Coronary artery (tissue), 2 donors: ENCODE results near the gene GDPD1.

ENCODE experiments used
- DNase-seq: peaks from one replicate; pipeline ENCODE4 v3.0.0-alpha.2; 2017; ENCODE audit warnings: low spot score
- H3K27ac ChIP-seq, 2 donors: fragments of 200-600 bp; sonication (generic); one replicate each; pipeline ENCODE4 v1.5.1; 2016 to 2019
- H3K4me3 ChIP-seq: fragments of 200-600 bp; sonication (generic); 2 replicates; pipeline ENCODE4 v1.5.1; 2016; ENCODE audit warnings: mild to moderate bottlenecking, moderate library complexity
- CTCF ChIP-seq: fragments of 200-600 bp; sonication (generic); IDR thresholded peaks from one replicate; pipeline ENCODE4 v1.5.1; 2019; ENCODE audit warnings: antibody characterized with exemption

Gene GDPD1

GRCh38 chr17:59181481-59181880 is 38.8 kb upstream of the GDPD1 start:
- H3K4me3 ChIP-seq, result no peak overlapping the region
- no peak for TF ChIP-seq CTCF
- no peak for DNase-seq
- H3K27ac ChIP-seq, result no peak overlapping the region

GRCh38 chr17:59185997-59186396 is 34.3 kb upstream of the GDPD1 start:
- no peak for TF ChIP-seq CTCF
- H3K27ac ChIP-seq, result no peak overlapping the region
- DNase-seq, result no peak
- no peak overlapping the region for H3K4me3 ChIP-seq

GRCh38 chr17:59186850-59187249 is 33.5 kb upstream of the GDPD1 start:
- TF ChIP-seq CTCF, result no peak
- Histone ChIP-seq H3K27ac (no peak overlapping the region), H3K4me3 (no peak overlapping the region)
- no peak for DNase-seq

- Histone ChIP-seq H3K4me3 (no peak overlapping the region), H3K27ac (no peak overlapping the region)
- no peak for DNase-seq
- no peak for TF ChIP-seq CTCF
These were observed 29.5 kb upstream of the GDPD1 start for GRCh38 chr17:59190806-59191205.

GRCh38 chr17:59193336-59193862 is 26.9 kb upstream of the GDPD1 start:
- no peak for TF ChIP-seq CTCF
- no peak for DNase-seq
- Histone ChIP-seq H3K27ac (no peak overlapping the region), H3K4me3 (no peak overlapping the region)

- H3K4me3 ChIP-seq, result no peak overlapping the region
- TF ChIP-seq CTCF, result no peak
- H3K27ac ChIP-seq, result no peak overlapping the region
- DNase-seq, result no peak
These were observed 20.9 kb upstream of the GDPD1 start for GRCh38 chr17:59199398-59199797.

GRCh38 chr17:59202320-59202719 is 18.0 kb upstream of the GDPD1 start:
- DNase-seq, result no peak
- Histone ChIP-seq H3K4me3 (no peak overlapping the region), H3K27ac (no peak overlapping the region)
- no peak for TF ChIP-seq CTCF
